ENCODE data around the gene LIM2.
A peak's percentile ranks its signal among the peaks of the same experiment; 100 is the strongest.

Gene LIM2

DNA sequence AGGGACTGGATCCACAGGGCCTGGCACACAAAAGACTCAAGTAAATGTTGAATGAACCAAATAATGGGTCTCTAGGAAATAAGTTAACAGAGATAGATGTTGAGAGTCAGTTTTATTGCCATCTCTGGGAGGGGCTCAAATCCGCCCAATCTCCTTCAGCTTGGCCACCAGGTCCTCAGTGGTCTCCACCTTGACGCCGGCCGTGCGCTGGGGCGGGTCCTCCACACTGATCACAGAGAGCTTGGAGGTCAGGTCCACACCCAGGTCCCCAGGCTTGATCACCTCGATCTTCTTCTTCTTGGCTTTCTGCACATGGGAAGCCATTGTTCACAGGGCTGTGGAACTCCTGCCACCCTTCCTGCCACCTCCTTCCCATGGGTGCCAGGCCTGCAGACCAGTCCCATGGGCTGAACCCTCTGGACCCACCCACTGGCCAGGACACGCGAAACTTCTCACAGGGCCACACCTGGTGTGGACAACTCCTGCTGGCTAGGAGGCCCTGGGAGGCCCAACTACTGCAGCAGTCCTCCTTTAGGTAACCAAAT is 42.6 kb downstream of the LIM2 start:
- no peak overlapping the region for H3K4me3 ChIP-seq (ENCODE audit: low read depth, low read length)
- no peak for DNase-seq (ENCODE audit: low read depth)

DNA sequence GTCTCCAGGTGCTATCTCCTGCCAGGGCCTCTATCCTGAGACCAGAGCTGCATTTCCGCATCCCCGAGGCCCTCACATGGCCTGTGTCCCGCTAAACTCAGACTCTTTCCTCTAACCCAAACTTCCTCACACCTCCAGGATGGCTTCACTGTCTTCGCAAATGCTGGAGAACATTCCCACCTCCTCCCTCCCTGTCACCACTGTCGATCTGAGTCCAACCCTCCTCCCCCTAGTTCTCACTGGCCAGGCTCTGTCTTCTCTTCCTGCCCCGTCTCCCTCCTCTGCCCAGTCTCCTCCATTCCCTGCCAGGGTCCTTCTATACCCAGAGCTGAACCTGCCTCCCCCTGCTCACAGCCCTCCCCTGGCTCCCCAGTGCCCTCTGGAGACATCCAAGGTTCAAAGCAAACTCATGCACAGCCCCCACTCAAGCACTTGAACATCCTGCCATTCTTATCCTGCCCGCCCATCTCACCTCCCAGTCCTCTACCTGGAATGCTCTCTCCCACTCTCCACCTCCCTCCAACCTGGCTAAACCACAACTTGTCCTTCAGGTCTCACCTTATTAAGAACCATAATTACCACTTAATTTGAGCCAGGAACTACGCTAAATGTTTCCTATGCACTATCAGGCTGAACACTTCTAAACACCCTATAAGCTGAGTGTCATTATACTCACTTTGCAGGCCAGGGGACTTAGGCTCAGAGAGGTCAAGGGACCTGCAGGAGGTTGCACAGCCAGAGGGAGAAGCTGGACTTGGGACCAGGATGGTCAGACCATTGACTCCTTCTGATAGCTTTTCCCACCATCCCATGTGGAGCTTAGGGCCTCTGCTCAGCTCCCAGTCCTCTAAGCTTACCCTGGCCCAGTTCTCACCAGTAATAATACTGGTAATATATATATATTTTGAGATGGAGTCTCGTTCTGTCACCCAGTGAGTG is 44.9 kb downstream of the LIM2 start:
- no peak overlapping the region for H3K4me3 ChIP-seq (ENCODE audit: low read depth, low read length)
- no peak for DNase-seq (ENCODE audit: low read depth)

- H3K4me3 ChIP-seq (ENCODE audit: low read depth, low read length): no peak within 1 kb of the TSS
- DNase-seq (ENCODE audit: low read depth): no peak
These were observed 45.7 kb downstream of the LIM2 start, which contains the start of gene VSIG10L for GRCh38 chr19:51341976-51342580. Gene VSIG10L, minus strand, starts transcription at chr19:51342139. Its CDS starts 15 bp downstream, at chr19:51342124.

- DNase-seq (ENCODE audit: low read depth): no peak
- no peak overlapping the region for H3K4me3 ChIP-seq (ENCODE audit: low read depth, low read length)
These were observed 46.7 kb downstream of the LIM2 start for GRCh38 chr19:51341066-51341465.

DNA sequence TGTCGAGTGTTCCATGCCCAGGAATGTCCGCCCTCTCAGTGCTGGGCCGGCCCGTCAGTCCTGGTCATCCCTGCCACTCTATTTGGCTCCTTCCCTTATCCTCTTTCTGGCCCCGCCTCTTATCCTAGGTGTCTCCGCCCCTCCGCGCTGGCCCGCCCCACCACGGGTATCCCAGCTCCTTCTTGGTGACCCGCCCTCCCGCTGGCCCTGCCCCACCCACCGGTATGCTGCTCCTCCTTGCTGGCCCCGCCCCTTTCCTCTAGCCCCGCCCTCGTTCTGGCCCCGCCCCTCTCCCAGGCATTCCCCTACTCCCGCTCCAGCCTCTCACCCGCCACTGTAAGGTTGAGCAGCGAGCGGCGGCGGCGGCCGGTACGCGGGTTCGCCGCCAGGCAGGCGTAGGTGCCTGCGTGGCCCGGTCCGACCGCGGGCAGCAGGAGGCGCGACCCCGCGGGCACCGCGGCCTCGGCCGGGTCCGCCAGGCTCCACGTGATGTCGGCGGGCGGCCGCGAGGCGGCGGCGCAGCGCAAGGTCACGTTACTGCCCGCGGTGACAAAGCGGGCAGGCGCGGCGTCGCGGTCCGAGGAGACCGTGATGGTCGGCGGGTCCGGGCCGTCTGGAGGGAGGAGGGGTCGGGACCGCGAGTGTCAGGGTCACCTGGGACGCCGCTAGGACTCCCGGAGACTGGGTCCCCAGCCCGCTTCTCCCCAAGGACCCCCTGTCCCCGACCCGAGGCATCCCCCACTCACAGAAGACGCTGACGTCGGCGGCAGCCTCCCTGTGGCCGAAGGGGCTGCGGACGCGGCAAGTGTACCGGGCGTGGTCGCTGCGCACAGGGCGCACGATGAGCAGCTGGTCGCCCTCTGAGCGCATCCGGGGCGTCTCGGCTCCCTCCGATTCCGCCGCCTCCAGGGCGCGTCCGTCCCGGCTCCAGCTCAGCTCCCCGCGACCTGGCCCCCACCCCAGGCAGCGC is 47.8 kb downstream of the LIM2 start:
- H3K4me3 ChIP-seq (ENCODE audit: low read depth, low read length): peak overlapping the region; percentile 67
- peak; percentile 91 for DNase-seq (ENCODE audit: low read depth)

DNA sequence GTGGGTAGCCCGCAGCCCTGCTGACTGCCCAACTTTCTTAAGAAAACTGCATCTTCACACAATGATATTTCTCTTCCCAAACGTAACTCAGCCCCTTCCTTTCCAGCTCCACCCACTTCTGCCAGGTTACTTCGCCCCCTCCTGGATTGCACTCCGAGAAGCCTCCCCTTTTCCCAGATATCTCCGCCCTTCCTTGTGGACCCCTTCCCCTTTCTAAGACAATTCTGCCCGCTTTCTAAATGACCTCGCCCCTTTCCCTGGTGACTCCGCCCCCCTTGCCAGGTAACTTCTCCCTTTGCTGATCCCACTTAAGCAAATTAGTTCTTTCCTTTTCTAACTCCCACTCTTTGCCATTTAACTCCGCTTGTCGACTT is 48.5 kb downstream of the LIM2 start:
- no peak for DNase-seq (ENCODE audit: low read depth)
- peak overlapping the region; percentile 67 for H3K4me3 ChIP-seq (ENCODE audit: low read depth, low read length)

GRCh38 chr19:51338563-51339312 is 49.0 kb downstream of the LIM2 start:
- peak overlapping the region; percentile 67 for H3K4me3 ChIP-seq (ENCODE audit: low read depth, low read length)
- DNase-seq (ENCODE audit: low read depth): peak; percentile 19

- H3K4me3 ChIP-seq (ENCODE audit: low read depth, low read length): no peak overlapping the region
- no peak for DNase-seq (ENCODE audit: low read depth)
These were observed 49.8 kb downstream of the LIM2 start for GRCh38 chr19:51337861-51338562.

- H3K4me3 ChIP-seq (ENCODE audit: low read depth, low read length): no peak overlapping the region
- no peak for DNase-seq (ENCODE audit: low read depth)
These were observed 50.5 kb downstream of the LIM2 start for GRCh38 chr19:51337141-51337860.

DNA sequence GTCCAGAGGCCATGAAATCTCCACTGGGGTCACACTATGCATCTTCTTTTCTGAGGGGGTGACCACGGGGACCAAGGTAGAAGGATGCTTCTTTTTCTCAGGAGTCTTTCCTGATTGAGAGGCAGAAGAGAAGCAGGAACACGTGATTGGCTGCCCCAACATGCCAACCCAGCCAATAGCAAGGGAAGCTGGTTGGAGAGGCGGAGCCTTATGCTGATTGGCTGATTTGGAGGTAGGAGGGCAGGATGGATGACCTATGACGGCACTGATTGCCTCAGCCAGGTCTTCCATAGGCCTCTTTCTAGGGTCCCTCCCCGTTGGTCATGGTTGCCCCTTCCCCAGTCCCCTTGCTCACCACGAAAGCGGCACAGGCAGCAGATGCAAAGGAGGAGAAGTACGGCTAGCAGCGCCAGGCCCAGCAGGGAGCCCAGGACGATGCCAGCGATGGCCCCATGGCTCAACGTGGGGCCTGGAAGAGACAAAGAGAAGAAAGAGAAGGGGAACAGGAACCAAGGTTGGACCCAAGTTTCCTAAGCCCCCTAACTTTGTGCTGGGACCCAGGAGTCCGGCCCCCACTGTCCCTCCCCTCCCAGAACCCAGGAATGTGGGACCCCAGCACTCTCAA is 53.8 kb downstream of the LIM2 start:
- DNase-seq (ENCODE audit: low read depth): no peak
- H3K4me3 ChIP-seq (ENCODE audit: low read depth, low read length): no peak overlapping the region

DNA sequence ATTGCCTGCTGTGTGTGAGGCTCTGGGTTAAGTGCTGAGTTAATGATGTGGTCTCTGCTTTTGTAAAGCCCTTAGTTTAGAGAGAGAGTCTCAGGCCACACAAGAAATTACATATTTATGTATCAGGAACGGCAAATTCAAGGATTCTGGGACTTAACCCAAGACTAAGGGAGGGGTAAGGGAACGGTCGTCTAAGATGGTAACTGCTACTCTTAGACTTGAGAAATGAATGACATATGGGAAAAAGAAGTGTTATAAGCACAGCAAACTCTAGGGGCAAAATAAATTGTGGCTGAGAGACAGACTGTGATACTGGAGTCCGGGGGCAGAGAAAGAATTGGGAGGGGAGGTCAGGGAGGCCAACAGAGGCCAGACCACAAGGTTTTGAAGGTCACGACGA is 56.1 kb downstream of the LIM2 start:
- no peak overlapping the region for H3K4me3 ChIP-seq (ENCODE audit: low read depth, low read length)
- no peak for DNase-seq (ENCODE audit: low read depth)

- no peak overlapping the region for H3K4me3 ChIP-seq (ENCODE audit: low read depth, low read length)
- DNase-seq (ENCODE audit: low read depth): no peak
These were observed 56.6 kb downstream of the LIM2 start for GRCh38 chr19:51331193-51331592.

GRCh38 chr19:51330366-51330765 is 57.4 kb downstream of the LIM2 start:
- DNase-seq (ENCODE audit: low read depth): no peak
- no peak overlapping the region for H3K4me3 ChIP-seq (ENCODE audit: low read depth, low read length)

Measured in skeletal muscle cell (primary cell).